ENCODE data around the gene TMEM50B.
A peak's percentile ranks its signal among the peaks of the same experiment; 100 is the strongest.

- TF ChIP-seq CTCF (IDR thresholded peaks at IDR 0.05; ENCODE audit: poor library complexity) (peak; percentile 8), EZH2 (IDR thresholded peaks at IDR 0.05; ENCODE audit: borderline replicate concordance) (peak; percentile 19)
Observed at GRCh38 chr21:33478935-33479678, 667 bp downstream of the TMEM50B start.

Data from hepatocyte (in vitro differentiated cells).